ENCODE results near the gene PPP1R12A.
"Not testable (repeated sequence)": the region's sequence is repeated elsewhere in the genome, so short reads cannot be mapped to it uniquely, and the experiment has no call there.

PPP1R12A gene

GRCh38 chr12:79841248-79841877 is 93.5 kb downstream of the PPP1R12A start:
- no peak for DNase-seq

GRCh38 chr12:79838359-79838758 is 96.5 kb downstream of the PPP1R12A start:
- no peak for DNase-seq

- DNase-seq, result no peak
These were observed 97.3 kb downstream of the PPP1R12A start for GRCh38 chr12:79837575-79837974.

- DNase-seq, result no peak
These were observed 99.5 kb downstream of the PPP1R12A start for GRCh38 chr12:79835377-79835843.

- DNase-seq, result no peak
These were observed 100.1 kb downstream of the PPP1R12A start for GRCh38 chr12:79834712-79835376.

GRCh38 chr12:79830440-79830839 is 104.5 kb downstream of the PPP1R12A start:
- DNase-seq, result no peak

GRCh38 chr12:79828924-79829323 is 106.0 kb downstream of the PPP1R12A start:
- no peak for DNase-seq

- DNase-seq, result no peak
These were observed 107.4 kb downstream of the PPP1R12A start for GRCh38 chr12:79827484-79827883.

GRCh38 chr12:79826267-79827128 is 108.4 kb downstream of the PPP1R12A start:
- DNase-seq, result no peak

GRCh38 chr12:79822475-79822874 is 112.4 kb downstream of the PPP1R12A start:
- DNase-seq, result no peak

- no peak for DNase-seq
These were observed 116.0 kb downstream of the PPP1R12A start for GRCh38 chr12:79818856-79819255.

- not testable (repeated sequence) for DNase-seq
These were observed 150.4 kb downstream of the PPP1R12A start for GRCh38 chr12:79784366-79785065.

GRCh38 chr12:79782172-79782900 is 152.6 kb downstream of the PPP1R12A start:
- no peak for DNase-seq

- DNase-seq, result no peak
These were observed 156.0 kb downstream of the PPP1R12A start for GRCh38 chr12:79778802-79779448.

- DNase-seq, result no peak
These were observed 158.8 kb downstream of the PPP1R12A start for GRCh38 chr12:79776111-79776510.

- no peak for DNase-seq
These were observed 159.4 kb downstream of the PPP1R12A start for GRCh38 chr12:79775355-79776027.

- no peak for DNase-seq
These were observed 161.0 kb downstream of the PPP1R12A start for GRCh38 chr12:79773896-79774295.

GRCh38 chr12:79769860-79770485 is 164.9 kb downstream of the PPP1R12A start:
- peak; percentile 3 to 33 for DNase-seq

- DNase-seq, result no peak
These were observed 165.6 kb downstream of the PPP1R12A start for GRCh38 chr12:79769189-79769859.
